Stomach (tissue), 9 donors: Measurements from ENCODE around the gene ELOVL5. TPM values are rescaled to one million over a fixed set of nuclear protein-coding genes. Genes with fewer than 3 reads are reported as not detected.

Experiments
- DNase-seq, 2 donors: peaks; one replicate each; pipeline versions ENCODE4 v3.0.0 to v3.0.0-alpha.2; 2013 to 2019
- H3K27ac ChIP-seq, 5 donors: fragments of 200-600 bp in 4 of 5; sonication (generic) in 4 of 5; one replicate each; pipeline ENCODE4 v1.5.1; 2013 to 2019; ENCODE audit warnings: mild to moderate bottlenecking in 1 of 5, moderate library complexity in 1 of 5
- H3K27me3 ChIP-seq, 3 donors: fragments of 200-600 bp; sonication (generic); one replicate each; pipeline ENCODE4 v1.5.1; 2017 to 2019; ENCODE audit warnings: mixed run types in 1 of 3
- H3K36me3 ChIP-seq, 4 donors: fragments of 200-600 bp; sonication (generic); 1 replicate in 3 of 4; 2 replicates in 1 of 4; pipeline ENCODE4 v1.5.1; 2016 to 2019
- H3K4me1 ChIP-seq, 4 donors: fragments of 200-600 bp; sonication (generic); one replicate each; pipeline ENCODE4 v1.5.1; 2016 to 2019
- H3K4me3 ChIP-seq, 4 donors: fragments of 200-600 bp; sonication (generic) in 3 of 4; one replicate each; pipeline ENCODE4 v1.5.1; 2016 to 2019; ENCODE audit warnings: mild to moderate bottlenecking in 1 of 4
- H3K9me3 ChIP-seq, 4 donors: fragments of 200-600 bp; sonication (generic); one replicate each; pipeline ENCODE4 v1.5.1; 2016 to 2019
- CTCF ChIP-seq, 7 experiments: fragments of 450-650 bp in 4 of 7; fragments of 200-600 bp in 3 of 7; sonication (generic) in 3 of 7; IDR thresholded peaks; one replicate each; pipeline ENCODE4 v1.5.1; 2016 to 2019; ENCODE audit warnings: antibody characterized with exemption in 7 of 7, control low read depth in 2 of 7, mild to moderate bottlenecking in 1 of 7
- EP300 ChIP-seq: sonication (generic); formaldehyde crosslinking; IDR thresholded peaks from one replicate; pipeline ENCODE4 v1.6.1; 2017; ENCODE audit warnings: antibody characterized with exemption
- POLR2A ChIP-seq, 4 donors: fragments of 450-650 bp; IDR thresholded peaks; one replicate each; pipeline ENCODE4 v1.6.1; 2016; ENCODE audit warnings: antibody characterized with exemption in 4 of 4, control low read depth in 2 of 4, mild to moderate bottlenecking in 1 of 4, moderate library complexity in 1 of 4
- POLR2AphosphoS5 ChIP-seq, 3 donors: sonication (generic); formaldehyde crosslinking; IDR thresholded peaks; one replicate each; pipeline ENCODE4 v1.6.1; 2016; ENCODE audit warnings: antibody characterized with exemption in 3 of 3
- WGBS, 5 donors: extraction: QIAGEN DNeasy Blood & Tissue Kit in 3 of 5; methylation state at CpG; one replicate each; pipeline versions ENCODE4 v1.1.5 to v1.1.7; 2013 to 2018; 5-methylcytosine and 5-hydroxymethylcytosine counted together
- intact Hi-C: fragments of 100-400 bp; cut with DNase I; formaldehyde crosslinking; loops from one replicate; pipeline ENCODE4 v1.15.1; 2023; ENCODE audit warnings: low total_unique reads
- polyA plus RNA-seq, 3 donors: library from polyadenylated mRNA; stranded (reverse); fragments of 200-250 nt; gene quantifications; one replicate each; pipeline ENCODE4 v1.2.3, GENCODE V29; 2013
- small RNA-seq, 4 donors: library from RNA; depleted of rRNA; stranded (forward); fragments of <200 nt; gene quantifications; one replicate each; pipeline ENCODE3, GENCODE V24; 2016
- total RNA-seq, 5 donors: library from RNA; depleted of rRNA; stranded (reverse); fragments of >200 nt; gene quantifications; one replicate each; pipeline versions ENCODE4 v1.1.0 to v1.2.3, GENCODE V29; 2014 to 2016
- donor health status: healthy with polysubstance abuse.
- donor health status: Bipolar disorder and iron deficiency.
- donor health status: healthy.

The ELOVL5 gene
- total and polyA plus RNA-seq, 8 donors: 2.6 to 57.8 (median 12.8) TPM

GRCh38 chr6:53227847-53228246 lies 120.9 kb downstream of the ELOVL5 start:
- no peak overlapping the region for H3K4me3 ChIP-seq
- DNase-seq: no peak
- no peaks in the 10 kb centered on the region for H3K27me3 ChIP-seq
- H3K27ac ChIP-seq: no peak overlapping the region
- H3K9me3 ChIP-seq: no peaks in the 10 kb centered on the region
- no peaks in the 10 kb centered on the region for H3K36me3 ChIP-seq
- no peak for TF ChIP-seq CTCF (IDR thresholded peaks at IDR 0.05)
- TF ChIP-seq POLR2A (IDR thresholded peaks at IDR 0.05): no peak
- TF ChIP-seq EP300: no peak
- no peak for TF ChIP-seq POLR2AphosphoS5 (IDR thresholded peaks at IDR 0.05)
- H3K4me1 ChIP-seq: no peaks in the 10 kb centered on the region
- 91 to 98% (median 97%) methylated on average over 3 of the region's 3 CpGs for WGBS, 5 donors
- intact Hi-C loops: no loop called here

GRCh38 chr6:53220605-53221004 lies 128.1 kb downstream of the ELOVL5 start:
- Histone ChIP-seq H3K27ac (no peak overlapping the region), H3K27me3 (no peaks in the 10 kb centered on the region), H3K36me3 (no peaks in the 10 kb centered on the region), H3K4me3 (no peak overlapping the region), H3K9me3 (no peaks in the 10 kb centered on the region), H3K4me1 (no peaks in the 10 kb centered on the region)
- intact Hi-C loops: no loop called here
- no peak for TF ChIP-seq CTCF (IDR thresholded peaks at IDR 0.05)
- no peak for TF ChIP-seq EP300
- no peak for TF ChIP-seq POLR2AphosphoS5 (IDR thresholded peaks at IDR 0.05)
- TF ChIP-seq POLR2A (IDR thresholded peaks at IDR 0.05): no peak
- DNase-seq: no peak

Small RNA genes lying within 50 kb of the gene (small RNA-seq; reads per million reads assigned to genes)
- gene MIR5685 (0 reads per million in 4 donors), gene RNU1-136P (0.07 to 0.31 (median 0.20) reads per million in 4 donors)

Other genes starting within 250 kb of the ELOVL5 start
- gene GCM1, start 200.1 kb downstream of the ELOVL5 start, total RNA-seq: not detected
- gene GCM1, start 200.1 kb downstream of the ELOVL5 start, polyA plus RNA-seq: under 1 TPM in 1 of 3 donors, not detected in 2; 0.05 TPM
- 100 to 1,000 TPM in 2 of 5 donors, 10 to 100 TPM in 2, 1 to 10 TPM in 1; 9.3 to 176 (median 99.1) TPM for gene GCLC, start 196.2 kb upstream of the ELOVL5 start, total RNA-seq
- gene GCLC, start 196.2 kb upstream of the ELOVL5 start, polyA plus RNA-seq: 10 to 100 TPM; 17.7 to 33.0 (median 19.5) TPM